Kidney epithelial cell (primary cell): ENCODE measurements around the gene UTS2B. TPM values are rescaled to one million over a fixed set of nuclear protein-coding genes. Genes with fewer than 3 reads are reported as not detected.

Experiments
- DNase-seq: peaks from one replicate; pipeline ENCODE4 v3.0.0-alpha.2; 2010; ENCODE audit warnings: low read depth
- H3K27me3 ChIP-seq: 2 replicates; pipeline ENCODE4 v1.6.0; 2011; ENCODE audit warnings: low read length; ENCODE audit not compliant: control insufficient read depth, insufficient read depth
- H3K36me3 ChIP-seq: 2 replicates; pipeline ENCODE4 v1.5.1; 2011; ENCODE audit warnings: low read length; ENCODE audit not compliant: control insufficient read depth, insufficient read depth
- H3K4me3 ChIP-seq: 2 replicates; pipeline ENCODE4 v1.5.1; 2011; ENCODE audit warnings: low read depth, mild to moderate bottlenecking, control low read depth, low read length
- total RNA-seq: library from RNA; depleted of rRNA; stranded (reverse); fragments of >200 nt; gene quantifications from 2 replicates; pipeline ENCODE4 v1.2.3, GENCODE V29; 2015
- TF ChIP-seq, protein P1 (sequence below): IDR thresholded peaks from 2 replicates; pipeline ENCODE4 v1.5.1; 2011; ENCODE audit warnings: mild to moderate bottlenecking, moderate library complexity, low read length, control low read depth, inconsistent platforms; ENCODE audit not compliant: insufficient read depth, poor library complexity, severe bottlenecking

Gene UTS2B
- total RNA-seq, 1 donor from 2014 or later, result 0.46 TPM

- no peak for DNase-seq
- Histone ChIP-seq H3K36me3 (no peaks in the 10 kb centered on the region), H3K4me3 (no peak overlapping the region), H3K27me3 (no peaks in the 10 kb centered on the region)
- TF ChIP-seq, protein P1, sequence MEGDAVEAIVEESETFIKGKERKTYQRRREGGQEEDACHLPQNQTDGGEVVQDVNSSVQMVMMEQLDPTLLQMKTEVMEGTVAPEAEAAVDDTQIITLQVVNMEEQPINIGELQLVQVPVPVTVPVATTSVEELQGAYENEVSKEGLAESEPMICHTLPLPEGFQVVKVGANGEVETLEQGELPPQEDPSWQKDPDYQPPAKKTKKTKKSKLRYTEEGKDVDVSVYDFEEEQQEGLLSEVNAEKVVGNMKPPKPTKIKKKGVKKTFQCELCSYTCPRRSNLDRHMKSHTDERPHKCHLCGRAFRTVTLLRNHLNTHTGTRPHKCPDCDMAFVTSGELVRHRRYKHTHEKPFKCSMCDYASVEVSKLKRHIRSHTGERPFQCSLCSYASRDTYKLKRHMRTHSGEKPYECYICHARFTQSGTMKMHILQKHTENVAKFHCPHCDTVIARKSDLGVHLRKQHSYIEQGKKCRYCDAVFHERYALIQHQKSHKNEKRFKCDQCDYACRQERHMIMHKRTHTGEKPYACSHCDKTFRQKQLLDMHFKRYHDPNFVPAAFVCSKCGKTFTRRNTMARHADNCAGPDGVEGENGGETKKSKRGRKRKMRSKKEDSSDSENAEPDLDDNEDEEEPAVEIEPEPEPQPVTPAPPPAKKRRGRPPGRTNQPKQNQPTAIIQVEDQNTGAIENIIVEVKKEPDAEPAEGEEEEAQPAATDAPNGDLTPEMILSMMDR, result no peak
These were observed 11.7 kb upstream of the UTS2B start for GRCh38 chr3:191342006-191342405.

DNA sequence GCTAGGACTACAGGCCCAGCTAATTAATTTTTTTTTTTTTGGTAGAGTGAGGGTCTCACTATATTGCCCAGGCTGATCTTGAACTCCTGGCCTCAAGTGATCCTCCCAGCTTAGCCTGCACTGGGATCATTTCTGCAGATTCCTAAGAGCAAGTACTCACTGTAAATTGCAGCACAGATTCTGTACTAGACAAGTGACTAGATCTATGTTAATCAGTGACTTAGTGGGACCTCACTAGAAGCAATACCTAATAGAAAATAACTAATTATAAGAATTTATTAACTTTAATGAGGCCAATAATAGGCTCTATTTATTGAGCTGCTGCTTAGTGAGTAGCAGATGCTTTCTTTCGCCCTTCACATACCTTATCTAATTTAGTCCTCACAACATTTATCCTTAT is 10.6 kb upstream of the UTS2B start:
- Histone ChIP-seq H3K27me3 (no peaks in the 10 kb centered on the region), H3K4me3 (no peak overlapping the region), H3K36me3 (no peaks in the 10 kb centered on the region)
- DNase-seq, result no peak
- TF ChIP-seq, protein P1, result no peak

DNA sequence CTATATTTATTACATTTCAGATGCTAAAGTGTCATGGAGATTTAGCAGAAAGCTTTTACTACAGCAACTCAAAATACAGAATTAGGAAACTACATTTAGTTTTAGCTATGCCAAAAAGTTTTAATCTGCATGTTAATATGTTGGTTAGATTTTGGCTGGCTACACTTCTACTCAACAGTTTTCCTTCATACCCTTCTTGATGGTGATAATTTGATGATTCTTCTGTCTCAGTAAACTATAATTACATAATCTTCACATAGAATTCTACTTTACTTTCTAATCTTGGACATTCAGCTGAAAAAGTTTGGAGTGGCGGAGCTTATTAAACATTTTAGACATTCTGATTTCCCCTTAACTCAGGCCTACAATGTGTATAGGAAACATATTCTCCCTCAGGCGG is 10.0 kb upstream of the UTS2B start:
- Histone ChIP-seq H3K4me3 (no peak overlapping the region), H3K36me3 (no peaks in the 10 kb centered on the region), H3K27me3 (no peaks in the 10 kb centered on the region)
- TF ChIP-seq, protein P1, result no peak
- no peak for DNase-seq

GRCh38 chr3:191339316-191339917 is 9.1 kb upstream of the UTS2B start:
- DNase-seq, result no peak
- no peaks in the 10 kb centered on the region for H3K27me3 ChIP-seq
- no peak overlapping the region for H3K4me3 ChIP-seq
- H3K36me3 ChIP-seq, result no peaks in the 10 kb centered on the region
- TF ChIP-seq, protein P1, result no peak

DNA sequence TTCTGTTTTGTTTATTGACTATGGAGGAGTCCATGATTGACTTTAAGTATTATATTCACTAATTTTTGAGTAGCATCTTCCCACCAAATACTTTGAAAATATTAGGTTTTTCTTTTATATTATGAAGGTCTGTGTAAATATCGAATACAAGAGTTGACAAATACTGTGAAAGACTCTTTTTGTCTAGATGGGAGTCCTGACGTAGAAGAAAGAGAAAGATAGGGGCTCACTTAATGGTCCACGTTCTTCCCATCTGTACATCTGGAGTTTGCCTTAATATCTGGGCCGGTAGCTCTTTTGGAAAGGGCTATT is 7.8 kb upstream of the UTS2B start:
- Histone ChIP-seq H3K4me3 (no peak overlapping the region), H3K36me3 (no peaks in the 10 kb centered on the region), H3K27me3 (no peaks in the 10 kb centered on the region)
- TF ChIP-seq, protein P1, result no peak
- no peak for DNase-seq

DNA sequence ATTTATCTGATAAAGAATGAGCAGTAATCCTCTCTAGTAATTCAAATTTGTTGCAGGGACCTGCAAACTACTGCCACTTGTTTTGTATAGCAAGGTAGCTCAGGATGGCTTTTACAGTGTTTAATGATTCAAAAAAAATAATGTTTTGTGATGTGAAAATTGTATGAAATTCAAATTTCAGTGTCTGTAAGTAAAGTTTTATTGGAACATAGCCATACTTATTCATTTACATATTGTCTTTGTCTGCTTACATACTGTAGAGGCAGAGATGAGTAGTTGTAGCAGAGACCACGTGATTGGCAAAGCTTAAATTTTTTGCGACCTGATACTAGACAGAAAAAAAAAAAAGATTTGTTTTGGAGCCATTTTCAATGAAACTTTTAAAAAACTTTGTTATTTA is 6.5 kb upstream of the UTS2B start:
- no peak for DNase-seq
- no peak overlapping the region for H3K4me3 ChIP-seq
- TF ChIP-seq, protein P1, result no peak
- H3K36me3 ChIP-seq, result no peaks in the 10 kb centered on the region
- H3K27me3 ChIP-seq, result no peaks in the 10 kb centered on the region
